Large intestine (tissue), 3 donors: ENCODE data around the gene DDX17. TPM values are rescaled to one million over a fixed set of nuclear protein-coding genes. Genes with fewer than 3 reads are reported as not detected.

ENCODE experiments used
- DNase-seq, 2 donors: peaks; one replicate each; pipeline versions ENCODE4 v3.0.0 to v3.0.0-alpha.2; 2013
- H3K27ac ChIP-seq: one replicate; pipeline ENCODE4 v1.5.1; 2013; ENCODE audit warnings: low read length
- H3K27me3 ChIP-seq: 2 replicates; pipeline ENCODE4 v1.6.1; 2013; ENCODE audit warnings: low read length; ENCODE audit not compliant: control insufficient read depth, insufficient read depth
- H3K36me3 ChIP-seq: 2 replicates; pipeline ENCODE4 v1.6.1; 2013; ENCODE audit warnings: low read length; ENCODE audit not compliant: control insufficient read depth, insufficient read depth
- H3K4me1 ChIP-seq: one replicate; pipeline ENCODE4 v1.6.1; 2013; ENCODE audit warnings: low read length; ENCODE audit not compliant: control insufficient read depth, insufficient read depth
- H3K4me3 ChIP-seq: one replicate; pipeline ENCODE4 v1.5.1; 2013; ENCODE audit warnings: low read length
- H3K9me3 ChIP-seq: one replicate; pipeline ENCODE4 v1.6.1; 2013; ENCODE audit warnings: mild to moderate bottlenecking, low read depth, low read length, moderate library complexity; ENCODE audit not compliant: control insufficient read depth
- WGBS: methylation state at CpG from one replicate; pipeline ENCODE4 v1.1.5; 2013; ENCODE audit warnings: low lambda C conversion rate; ENCODE audit not compliant: insufficient coverage; 5-methylcytosine and 5-hydroxymethylcytosine counted together
- polyA plus RNA-seq: library from polyadenylated mRNA; unstranded; fragments of 120-200 nt; gene quantifications from one replicate; pipeline ENCODE4 v1.2.1, GENCODE V29; 2013

The DDX17 gene
- polyA plus RNA-seq, 1 donor = 521 TPM

DNA sequence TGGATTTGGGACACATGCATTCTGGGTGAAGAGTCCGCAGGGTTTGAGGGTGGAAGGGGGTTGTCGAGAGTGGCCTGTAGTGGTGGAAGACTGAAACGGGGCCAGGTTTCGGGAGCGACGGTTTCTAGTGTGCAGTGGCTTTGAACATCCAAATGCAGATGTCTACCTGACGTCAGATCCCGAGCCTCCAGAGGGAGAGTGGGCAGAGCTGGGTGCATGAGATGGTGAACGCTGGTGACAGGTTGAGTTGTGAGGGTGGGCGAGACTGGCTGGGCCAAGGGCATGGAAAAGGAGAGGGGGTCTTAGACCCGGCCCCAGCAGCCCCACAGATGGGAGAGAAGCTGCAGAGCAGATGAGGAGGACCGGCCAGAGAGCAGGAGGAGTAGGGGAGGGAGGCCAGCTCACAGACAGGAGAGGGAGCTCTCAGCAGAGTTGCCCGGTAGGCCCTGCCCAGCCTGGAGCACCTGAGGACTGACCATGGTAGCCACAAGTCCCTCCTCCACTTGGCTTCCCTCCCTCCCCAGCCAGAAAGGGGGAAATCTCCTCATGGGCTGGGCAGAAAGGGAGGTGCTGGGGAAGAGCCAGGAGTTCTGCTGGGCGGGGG lies 65.3 kb downstream of the DDX17 start:
- Histone ChIP-seq H3K9me3 (no peaks in the 10 kb centered on the region), H3K27ac (no peak overlapping the region), H3K36me3 (no peaks in the 10 kb centered on the region), H3K4me1 (no peaks in the 10 kb centered on the region), H3K4me3 (no peak overlapping the region), H3K27me3 (peaks cover 38% of the 10 kb centered on the region)
- WGBS = no CpG with 5 or more reads among the region's 14 CpGs
- no peak for DNase-seq

DNA sequence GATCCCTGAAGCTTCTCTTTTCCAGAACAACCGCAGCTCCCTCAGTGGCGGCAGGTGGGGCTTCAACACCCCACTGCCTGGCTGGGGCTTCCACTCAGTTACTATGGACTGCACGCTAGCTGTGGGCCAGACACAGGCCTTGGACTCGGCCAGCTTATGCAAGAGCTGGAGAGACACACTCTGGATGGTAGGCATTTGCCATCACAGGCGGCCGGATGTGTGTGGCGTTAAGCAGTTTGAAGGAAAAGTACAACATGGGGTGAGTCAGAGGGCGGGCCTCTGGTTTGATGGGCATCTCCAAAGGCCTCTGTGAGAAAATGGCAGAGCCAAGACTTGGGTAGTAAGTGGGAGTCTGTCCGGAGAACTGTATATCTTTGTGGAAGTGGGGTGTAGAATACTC lies 68.7 kb downstream of the DDX17 start:
- Histone ChIP-seq H3K4me3 (no peak overlapping the region), H3K27ac (no peak overlapping the region), H3K27me3 (peaks cover 12% of the 10 kb centered on the region), H3K4me1 (no peaks in the 10 kb centered on the region), H3K36me3 (no peaks in the 10 kb centered on the region), H3K9me3 (no peaks in the 10 kb centered on the region)
- DNase-seq = no peak
- no CpG with 5 or more reads among the region's 9 CpGs for WGBS

DNA sequence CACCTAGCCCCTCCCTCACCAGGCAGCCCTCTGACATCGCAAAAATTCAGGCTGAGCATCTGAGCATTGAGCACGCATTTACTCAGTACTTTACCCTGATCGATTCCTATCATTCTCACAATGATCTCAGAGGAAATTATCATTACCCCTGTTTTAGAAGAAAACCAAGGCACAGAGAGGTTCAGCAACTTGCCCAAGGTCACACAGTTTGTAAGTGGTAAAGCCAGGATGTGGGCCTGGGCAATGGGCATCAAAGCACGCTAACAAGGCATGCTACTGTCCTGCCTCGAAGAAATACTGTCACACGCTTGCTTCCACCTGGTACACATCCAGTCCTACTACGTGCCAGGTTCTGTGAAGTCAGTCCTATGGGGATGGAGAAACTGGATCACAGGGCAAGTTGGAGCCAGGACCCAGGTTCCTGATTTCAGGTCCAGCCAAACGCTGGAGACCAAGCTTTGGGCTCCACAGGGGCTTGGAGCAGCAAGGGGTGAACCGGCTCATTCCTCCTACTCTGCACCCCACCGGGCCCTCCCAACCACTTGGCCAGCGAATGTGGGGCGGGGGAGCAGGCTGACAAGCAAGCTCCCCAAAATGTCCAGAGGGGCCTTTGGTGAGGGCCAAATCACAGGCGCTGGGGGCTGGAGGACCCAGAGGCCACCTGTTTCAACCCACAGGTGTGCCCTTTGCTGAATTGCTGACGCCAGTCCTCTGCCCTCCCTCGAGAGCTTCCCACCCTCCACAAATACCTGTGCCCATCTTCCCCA lies 69.3 kb downstream of the DDX17 start:
- Histone ChIP-seq H3K4me3 (no peak overlapping the region), H3K4me1 (no peaks in the 10 kb centered on the region), H3K27ac (no peak overlapping the region), H3K27me3 (peaks cover 12% of the 10 kb centered on the region), H3K36me3 (no peaks in the 10 kb centered on the region), H3K9me3 (no peaks in the 10 kb centered on the region)
- DNase-seq = no peak
- no CpG with 5 or more reads among the region's 15 CpGs for WGBS

DNA sequence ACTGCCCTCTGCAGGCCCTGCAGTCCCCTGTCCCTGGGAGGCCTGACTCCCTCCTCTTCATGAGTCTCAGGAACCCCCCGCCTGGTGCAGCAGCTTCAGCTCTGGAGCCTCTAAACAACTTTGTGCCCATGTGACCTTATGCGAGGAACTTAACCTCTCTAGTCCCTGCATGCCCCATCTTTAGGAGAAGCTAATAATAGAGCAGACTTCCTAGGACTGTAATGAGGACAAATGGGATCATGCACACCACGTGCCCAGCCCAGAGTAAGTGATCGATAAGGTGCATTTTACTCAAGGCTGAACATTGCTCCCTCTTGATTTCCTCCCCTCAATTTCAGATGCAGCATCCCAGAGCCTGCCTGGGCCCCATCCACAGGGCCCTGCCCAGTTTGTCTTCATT lies 70.1 kb downstream of the DDX17 start:
- WGBS = no CpG with 5 or more reads among the region's 4 CpGs
- Histone ChIP-seq H3K4me3 (no peak overlapping the region), H3K4me1 (no peaks in the 10 kb centered on the region), H3K9me3 (no peaks in the 10 kb centered on the region), H3K27me3 (peaks cover 7% of the 10 kb centered on the region), H3K27ac (no peak overlapping the region), H3K36me3 (no peaks in the 10 kb centered on the region)
- DNase-seq = no peak

DNA sequence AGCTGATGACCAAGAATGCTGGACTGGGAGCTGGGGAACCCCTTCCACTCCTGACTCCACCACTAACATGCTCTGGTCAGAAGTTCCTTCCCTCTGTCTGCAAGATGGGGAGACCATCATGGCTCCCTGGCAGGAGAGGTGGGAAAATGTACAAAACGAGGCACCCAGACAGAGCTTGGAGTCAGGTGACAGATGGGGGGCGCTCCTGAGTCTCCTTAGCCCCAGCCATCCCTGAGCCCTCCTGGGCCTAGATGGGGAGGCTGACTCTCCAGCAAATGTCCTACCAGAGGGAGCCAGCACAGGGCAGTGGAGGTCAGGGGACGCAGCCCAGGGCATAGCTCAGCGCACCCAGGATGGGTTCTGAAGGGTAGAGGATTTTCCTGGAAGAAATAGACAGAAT lies 71.1 kb downstream of the DDX17 start:
- no CpG with 5 or more reads among the region's 4 CpGs for whole genome bisulfite sequencing
- DNase-seq = no peak
- no peaks in the 10 kb centered on the region for H3K4me1 ChIP-seq

DNA sequence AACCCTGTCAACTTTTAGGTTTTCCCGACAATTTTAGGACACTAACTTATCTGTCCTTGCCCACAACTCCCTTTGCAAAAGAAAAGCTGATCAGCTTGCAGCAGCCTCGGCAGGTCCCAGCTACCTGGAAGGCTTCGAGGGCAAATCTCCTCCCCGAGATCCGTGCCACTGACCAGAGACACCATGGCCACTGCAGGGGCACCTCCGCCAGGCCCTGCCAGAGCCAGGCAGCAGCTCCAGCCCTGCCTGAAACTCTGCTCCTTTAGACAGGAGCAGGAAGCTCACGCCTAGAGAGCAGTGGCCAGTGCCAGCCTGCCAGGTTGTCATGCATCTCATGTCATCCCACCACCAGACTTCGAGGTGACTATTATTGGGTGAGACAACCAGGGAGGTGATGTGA lies 72.2 kb downstream of the DDX17 start:
- Histone ChIP-seq H3K9me3 (no peaks in the 10 kb centered on the region), H3K27me3 (no peaks in the 10 kb centered on the region), H3K27ac (no peak overlapping the region), H3K4me1 (peaks cover 4% of the 10 kb centered on the region), H3K36me3 (no peaks in the 10 kb centered on the region), H3K4me3 (no peak overlapping the region)
- no peak for DNase-seq
- WGBS = no CpG with 5 or more reads among the region's 8 CpGs

More for the DNA sequence above, 71.1 kb downstream of the DDX17 start:
- Histone ChIP-seq H3K36me3 (no peaks in the 10 kb centered on the region), H3K27me3 (no peaks in the 10 kb centered on the region), H3K9me3 (no peaks in the 10 kb centered on the region), H3K27ac (no peak overlapping the region), H3K4me3 (no peak overlapping the region)

Other genes starting within 250 kb of the DDX17 start
- gene TMEM184B, start 233.3 kb downstream of the DDX17 start, polyA plus RNA-seq = 56.5 TPM
- gene CSNK1E, start 188.9 kb downstream of the DDX17 start, polyA plus RNA-seq = 125 TPM
- gene KCNJ4, start 51.1 kb downstream of the DDX17 start, polyA plus RNA-seq = 2.1 TPM
- 47.2 TPM for gene KDELR3, start 38.2 kb downstream of the DDX17 start, polyA plus RNA-seq
- 1.9 TPM for gene DMC1, start 63.9 kb upstream of the DDX17 start, polyA plus RNA-seq
- gene FAM227A, start 150.1 kb upstream of the DDX17 start, polyA plus RNA-seq = 1.4 TPM
- gene CBY1, start 150.3 kb upstream of the DDX17 start, polyA plus RNA-seq = 38.7 TPM
- gene TOMM22, start 175.6 kb upstream of the DDX17 start, polyA plus RNA-seq = 76.8 TPM
- 77.2 TPM for gene JOSD1, start 194.6 kb upstream of the DDX17 start, polyA plus RNA-seq
- gene GTPBP1, start 199.6 kb upstream of the DDX17 start, polyA plus RNA-seq = 57.4 TPM
- gene SUN2, start 249.7 kb upstream of the DDX17 start, polyA plus RNA-seq = 66.5 TPM